Activated CD8-positive, alpha-beta memory T cell treated with anti-CD3 and anti-CD28 coated beads, Interleukin-2, amount 10 ng/mL, durations not matched to agents 7 days and 5 days (primary cell): ENCODE measurements around the gene KHDC1L. TPM values are rescaled to one million over a fixed set of nuclear protein-coding genes. Genes with fewer than 3 reads are reported as not detected.
"Not testable (repeated sequence)": the region's sequence is repeated elsewhere in the genome, so short reads cannot be mapped to it uniquely, and the experiment has no call there.

Experiments used
- ATAC-seq: fragments of 150-1000 bp; cut with Tn5 transposase; one replicate; pipeline ENCODE4 v1.10.0; 2021; ENCODE audit warnings: moderate library complexity
- CTCF ChIA-PET: fragments of 350-600 bp; sonication (Branson Sonifier 250); formaldehyde crosslinking; loops from one replicate; lab custom pipeline; 2021; ENCODE audit warnings: antibody characterized with exemption; lab: Charles Lee
- DNase-seq: peaks from one replicate; pipeline ENCODE4 v3.0.0-alpha.2; 2020
- H3K27ac Mint-ChIP-seq: one replicate; pipeline ENCODE4 v1.8.0; 2021; ENCODE audit warnings: mild to moderate bottlenecking, mixed read lengths
- H3K27me3 Mint-ChIP-seq: one replicate; pipeline ENCODE4 v1.8.0; 2021; ENCODE audit warnings: mixed read lengths
- H3K36me3 Mint-ChIP-seq: one replicate; pipeline ENCODE4 v1.8.0; 2021; ENCODE audit warnings: mild to moderate bottlenecking, mixed read lengths
- H3K4me1 Mint-ChIP-seq: one replicate; pipeline ENCODE4 v1.8.0; 2021; ENCODE audit warnings: mixed read lengths
- H3K4me3 Mint-ChIP-seq: one replicate; pipeline ENCODE4 v1.8.0; 2021; ENCODE audit warnings: mild to moderate bottlenecking, moderate library complexity, mixed read lengths
- H3K9me3 Mint-ChIP-seq: one replicate; pipeline ENCODE4 v1.8.0; 2022; ENCODE audit warnings: low read depth, mixed read lengths
- total RNA-seq, 2 experiments: library from RNA; stranded (reverse); gene quantifications; one replicate each; pipeline ENCODE4 v1.2.3, GENCODE V29; 2021

Gene KHDC1L
- total RNA-seq, 2 experiments from 2014 or later: 0.67 TPM; not detected in 1

GRCh38 chr6:73236144-73236750 is 11.0 kb upstream of the KHDC1L start:
- DNase-seq (no peak), ATAC-seq (no peak)
- Mint-ChIP-seq H3K4me1 (no peaks in the 10 kb centered on the region), H3K4me3 (no peak overlapping the region), H3K27ac (no peak overlapping the region), H3K36me3 (no peaks in the 10 kb centered on the region), H3K9me3 (no peaks in the 10 kb centered on the region), H3K27me3 (peaks cover 3% of the 10 kb centered on the region)
- CTCF ChIA-PET: interaction anchor here (1.3 kb wide), 1 partner anchor 91 kb away, joined by 3 read pairs; no protein-coding TSS in a partner anchor

GRCh38 chr6:73234733-73235132 is 9.4 kb upstream of the KHDC1L start:
- H3K36me3 Mint-ChIP-seq: no peaks in the 10 kb centered on the region
- no peaks in the 10 kb centered on the region for H3K9me3 Mint-ChIP-seq
- H3K4me1 Mint-ChIP-seq: no peaks in the 10 kb centered on the region
- CTCF ChIA-PET: no interaction called here
- H3K4me3 Mint-ChIP-seq: no peak overlapping the region
- DNase-seq (no peak), ATAC-seq (no peak)
- H3K27ac Mint-ChIP-seq: no peak overlapping the region
- H3K27me3 Mint-ChIP-seq: peaks cover 3% of the 10 kb centered on the region

GRCh38 chr6:73233971-73234370 is 8.7 kb upstream of the KHDC1L start:
- H3K36me3 Mint-ChIP-seq, H3K27ac Mint-ChIP-seq, DNase-seq, H3K4me1 Mint-ChIP-seq, ATAC-seq, H3K9me3 Mint-ChIP-seq, H3K4me3 Mint-ChIP-seq, H3K27me3 Mint-ChIP-seq, CTCF ChIA-PET: not testable (repeated sequence)

- Mint-ChIP-seq H3K27ac (no peak overlapping the region), H3K4me3 (no peak overlapping the region), H3K4me1 (no peaks in the 10 kb centered on the region), H3K27me3 (peaks cover 3% of the 10 kb centered on the region), H3K36me3 (no peaks in the 10 kb centered on the region), H3K9me3 (no peaks in the 10 kb centered on the region)
- DNase-seq (no peak), ATAC-seq (no peak)
- CTCF ChIA-PET: no interaction called here
Observed at GRCh38 chr6:73233048-73233447, 7.8 kb upstream of the KHDC1L start.

GRCh38 chr6:73231986-73232391 is 6.7 kb upstream of the KHDC1L start:
- no peaks in the 10 kb centered on the region for H3K36me3 Mint-ChIP-seq
- no peaks in the 10 kb centered on the region for H3K9me3 Mint-ChIP-seq
- CTCF ChIA-PET: no interaction called here
- no peaks in the 10 kb centered on the region for H3K4me1 Mint-ChIP-seq
- peaks cover 3% of the 10 kb centered on the region for H3K27me3 Mint-ChIP-seq
- ATAC-seq (no peak), DNase-seq (no peak)
- no peak overlapping the region for H3K27ac Mint-ChIP-seq
- H3K4me3 Mint-ChIP-seq: no peak overlapping the region

GRCh38 chr6:73227606-73228255 is 2.4 kb upstream of the KHDC1L start:
- Mint-ChIP-seq H3K27ac (no peak overlapping the region), H3K4me1 (no peaks in the 10 kb centered on the region), H3K36me3 (no peaks in the 10 kb centered on the region), H3K9me3 (no peaks in the 10 kb centered on the region), H3K4me3 (no peak overlapping the region), H3K27me3 (no peaks in the 10 kb centered on the region)
- CTCF ChIA-PET: no interaction called here
- ATAC-seq (no peak), DNase-seq (no peak)

GRCh38 chr6:73216859-73217258 is 8.4 kb downstream of the KHDC1L start:
- ATAC-seq (no peak), DNase-seq (no peak)
- H3K27ac Mint-ChIP-seq: no peak overlapping the region
- CTCF ChIA-PET: no interaction called here
- H3K27me3 Mint-ChIP-seq: peaks cover 3% of the 10 kb centered on the region
- H3K9me3 Mint-ChIP-seq: no peaks in the 10 kb centered on the region
- no peak overlapping the region for H3K4me3 Mint-ChIP-seq
- H3K4me1 Mint-ChIP-seq: no peaks in the 10 kb centered on the region
- H3K36me3 Mint-ChIP-seq: no peaks in the 10 kb centered on the region

- Mint-ChIP-seq H3K9me3 (no peaks in the 10 kb centered on the region), H3K27me3 (no peaks in the 10 kb centered on the region), H3K36me3 (no peaks in the 10 kb centered on the region), H3K4me1 (no peaks in the 10 kb centered on the region), H3K27ac (no peak overlapping the region), H3K4me3 (no peak overlapping the region)
- CTCF ChIA-PET: no interaction called here
- DNase-seq: no peak
- no peak for ATAC-seq
Observed at GRCh38 chr6:73209117-73209516, 16.2 kb downstream of the KHDC1L start.

- H3K4me3 Mint-ChIP-seq: no peak overlapping the region
- DNase-seq (no peak), ATAC-seq (no peak)
- CTCF ChIA-PET: no interaction called here
- H3K27ac Mint-ChIP-seq: no peak overlapping the region
- no peaks in the 10 kb centered on the region for H3K27me3 Mint-ChIP-seq
- H3K9me3 Mint-ChIP-seq: no peaks in the 10 kb centered on the region
- H3K4me1 Mint-ChIP-seq: no peaks in the 10 kb centered on the region
- no peaks in the 10 kb centered on the region for H3K36me3 Mint-ChIP-seq
Observed at GRCh38 chr6:73207221-73207837, 18.0 kb downstream of the KHDC1L start.

- ATAC-seq (no peak), DNase-seq (no peak)
- no peaks in the 10 kb centered on the region for H3K4me1 Mint-ChIP-seq
- H3K27ac Mint-ChIP-seq: no peak overlapping the region
- no peaks in the 10 kb centered on the region for H3K36me3 Mint-ChIP-seq
- CTCF ChIA-PET: no interaction called here
- H3K27me3 Mint-ChIP-seq: peaks cover 3% of the 10 kb centered on the region
- no peak overlapping the region for H3K4me3 Mint-ChIP-seq
- H3K9me3 Mint-ChIP-seq: no peaks in the 10 kb centered on the region
Observed at GRCh38 chr6:73204252-73204651, 21.0 kb downstream of the KHDC1L start.

- Mint-ChIP-seq H3K4me1 (no peaks in the 10 kb centered on the region), H3K27ac (no peak overlapping the region)
Observed at GRCh38 chr6:73203098-73203497, 22.2 kb downstream of the KHDC1L start.

GRCh38 chr6:73200735-73201134 is 24.6 kb downstream of the KHDC1L start:
- H3K4me1 Mint-ChIP-seq: no peaks in the 10 kb centered on the region
- DNase-seq (no peak), ATAC-seq (no peak)
- CTCF ChIA-PET: no interaction called here
- H3K9me3 Mint-ChIP-seq: no peaks in the 10 kb centered on the region
- peaks cover 3% of the 10 kb centered on the region for H3K27me3 Mint-ChIP-seq
- no peak overlapping the region for H3K4me3 Mint-ChIP-seq
- H3K27ac Mint-ChIP-seq: no peak overlapping the region
- H3K36me3 Mint-ChIP-seq: no peaks in the 10 kb centered on the region

More at GRCh38 chr6:73203098-73203497, 22.2 kb downstream of the KHDC1L start:
- no peaks in the 10 kb centered on the region for H3K9me3 Mint-ChIP-seq
- no peaks in the 10 kb centered on the region for H3K36me3 Mint-ChIP-seq
- peaks cover 3% of the 10 kb centered on the region for H3K27me3 Mint-ChIP-seq
- CTCF ChIA-PET: no interaction called here
- H3K4me3 Mint-ChIP-seq: no peak overlapping the region
- ATAC-seq: no peak
- no peak for DNase-seq

- H3K4me1 Mint-ChIP-seq: no peaks in the 10 kb centered on the region
- H3K27me3 Mint-ChIP-seq: peaks cover 3% of the 10 kb centered on the region
- DNase-seq (no peak), ATAC-seq (no peak)
- no peaks in the 10 kb centered on the region for H3K9me3 Mint-ChIP-seq
- no peaks in the 10 kb centered on the region for H3K36me3 Mint-ChIP-seq
- CTCF ChIA-PET: no interaction called here
- no peak overlapping the region for H3K27ac Mint-ChIP-seq
- no peak overlapping the region for H3K4me3 Mint-ChIP-seq
Observed at GRCh38 chr6:73200247-73200646, 25.0 kb downstream of the KHDC1L start.

GRCh38 chr6:73194744-73195143 is 30.6 kb downstream of the KHDC1L start:
- CTCF ChIA-PET: no interaction called here
- Mint-ChIP-seq H3K9me3 (no peaks in the 10 kb centered on the region), H3K36me3 (no peaks in the 10 kb centered on the region), H3K4me1 (no peaks in the 10 kb centered on the region), H3K27me3 (no peaks in the 10 kb centered on the region), H3K27ac (no peak overlapping the region), H3K4me3 (no peak overlapping the region)
- DNase-seq (no peak), ATAC-seq (no peak)
